Lower leg skin (tissue), 4 donors: ENCODE measurements around the gene PMM2. TPM values are rescaled to one million over a fixed set of nuclear protein-coding genes. Genes with fewer than 3 reads are reported as not detected.

Experiments used
- DNase-seq, 2 donors: peaks; one replicate each; pipeline ENCODE4 v3.0.0-alpha.2; 2019; ENCODE audit warnings: low spot score in 2 of 2
- H3K4me3 ChIP-seq: fragments of 200-600 bp; sonication (generic); 2 replicates; pipeline ENCODE4 v1.5.1; 2017; ENCODE audit warnings: mild to moderate bottlenecking, low read depth; ENCODE audit not compliant: poor library complexity, severe bottlenecking
- CTCF ChIP-seq, 3 donors: fragments of 450-650 bp; IDR thresholded peaks; one replicate each; pipeline ENCODE4 v1.5.1; 2016; ENCODE audit warnings: antibody characterized with exemption in 3 of 3, mild to moderate bottlenecking in 3 of 3, moderate library complexity in 2 of 3
- POLR2A ChIP-seq, 2 donors: fragments of 450-650 bp; IDR thresholded peaks; one replicate each; pipeline ENCODE4 v1.6.1; 2016 to 2017; ENCODE audit warnings: antibody characterized with exemption in 2 of 2, mild to moderate bottlenecking in 1 of 2, moderate library complexity in 1 of 2
- WGBS, 2 donors: methylation state at CpG; one replicate each; pipeline ENCODE4 v1.1.5; 2018; 5-methylcytosine and 5-hydroxymethylcytosine counted together
- intact Hi-C: fragments of 100-400 bp; cut with DNase I; formaldehyde crosslinking; loops from one replicate; pipeline ENCODE4 v1.15.0; 2023; ENCODE audit warnings: low total_unique reads
- total RNA-seq, 4 donors: library from RNA; depleted of rRNA; stranded (reverse); fragments of >200 nt; gene quantifications; one replicate each; pipeline ENCODE4 v1.1.0, GENCODE V29; 2016

The PMM2 gene
- total RNA-seq, 4 donors from 2014 or later, result 20.5 to 41.8 (median 26.8) TPM

GRCh38 chr16:8853150-8853549, 55.5 kb downstream of the PMM2 start:
- no peak overlapping the region for H3K4me3 ChIP-seq
- peak in 1 of 2 donors; percentile 66 for DNase-seq
- WGBS, 2 donors, result 81 to 85% methylated on average over 7 of the region's 7 CpGs
- intact Hi-C loops, result no loop called here
- no peak for TF ChIP-seq CTCF (IDR thresholded peaks at IDR 0.05)
- TF ChIP-seq POLR2A (IDR thresholded peaks at IDR 0.05), result no peak

- H3K4me3 ChIP-seq, result no peak overlapping the region
- DNase-seq, result no peak
- intact Hi-C loops, result no loop called here
- 87 to 91% methylated on average over 7 of the region's 7 CpGs for WGBS, 2 donors
- TF ChIP-seq CTCF (IDR thresholded peaks at IDR 0.05) (no peak), POLR2A (IDR thresholded peaks at IDR 0.05) (no peak)
Observed at GRCh38 chr16:8853611-8854010, 56.0 kb downstream of the PMM2 start.

- H3K4me3 ChIP-seq, result no peak overlapping the region
- TF ChIP-seq POLR2A (IDR thresholded peaks at IDR 0.05), result no peak
- no peak for TF ChIP-seq CTCF (IDR thresholded peaks at IDR 0.05)
- intact Hi-C loops, result no loop called here
- WGBS, 2 donors, result 88 to 90% methylated on average over 8 to 9 of the region's 9 CpGs
- DNase-seq, result no peak
Observed at GRCh38 chr16:8854298-8854948, 56.8 kb downstream of the PMM2 start.

GRCh38 chr16:8855051-8855786, 57.6 kb downstream of the PMM2 start:
- 88 to 89% methylated on average over 10 to 11 of the region's 11 CpGs for WGBS, 2 donors
- no peak for TF ChIP-seq POLR2A (IDR thresholded peaks at IDR 0.05)
- TF ChIP-seq CTCF (IDR thresholded peaks at IDR 0.05), result no peak
- DNase-seq, result no peak
- no peak overlapping the region for H3K4me3 ChIP-seq
- intact Hi-C loops, result no loop called here

- H3K4me3 ChIP-seq, result no peak overlapping the region
- intact Hi-C loops, result no loop called here
- TF ChIP-seq POLR2A (IDR thresholded peaks at IDR 0.05), result no peak
- no peak for TF ChIP-seq CTCF (IDR thresholded peaks at IDR 0.05)
- no peak for DNase-seq
- 52 to 61% methylated on average over 5 of the region's 5 CpGs for WGBS, 2 donors
Observed at GRCh38 chr16:8855972-8856371, 58.3 kb downstream of the PMM2 start.
